T-helper 9 cell (primary cell): ENCODE data around the gene OR2F1.

Experiments
- DNase-seq: peaks from one replicate; pipeline ENCODE4 v3.0.0-alpha.2; 2020

Gene OR2F1

GRCh38 chr7:143954135-143954534 is 509 bp upstream of the OR2F1 start:
- DNase-seq, result no peak

DNA sequence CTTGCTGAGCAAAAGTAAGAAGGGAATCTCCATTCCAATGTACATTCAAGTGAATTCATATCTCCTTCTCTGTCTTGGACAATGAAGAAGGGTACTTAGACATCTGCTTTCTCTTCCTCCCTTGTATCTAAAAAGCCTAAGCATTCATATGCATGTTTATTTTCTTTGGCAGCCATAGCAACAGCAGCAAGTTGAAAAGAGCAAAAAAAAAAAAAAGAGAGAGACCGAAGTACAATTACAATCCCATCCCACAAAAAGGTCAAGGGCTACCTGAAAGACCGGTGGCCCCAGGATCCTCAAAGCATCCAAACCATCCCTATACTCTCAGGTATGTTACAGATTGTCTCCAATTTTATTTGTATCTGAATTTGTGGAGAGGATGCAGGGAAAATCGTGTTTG is 4.1 kb downstream of the OR2F1 start:
- no peak for DNase-seq

GRCh38 chr7:143960813-143961610 is 6.4 kb downstream of the OR2F1 start:
- no peak for DNase-seq

GRCh38 chr7:143965280-143965679 is 10.6 kb downstream of the OR2F1 start:
- DNase-seq, result no peak

GRCh38 chr7:143967398-143967797 is 12.8 kb downstream of the OR2F1 start:
- no peak for DNase-seq

GRCh38 chr7:143973870-143974416 is 19.3 kb downstream of the OR2F1 start:
- DNase-seq, result no peak

- no peak for DNase-seq
Measured at GRCh38 chr7:143974459-143974858, 19.8 kb downstream of the OR2F1 start.

DNA sequence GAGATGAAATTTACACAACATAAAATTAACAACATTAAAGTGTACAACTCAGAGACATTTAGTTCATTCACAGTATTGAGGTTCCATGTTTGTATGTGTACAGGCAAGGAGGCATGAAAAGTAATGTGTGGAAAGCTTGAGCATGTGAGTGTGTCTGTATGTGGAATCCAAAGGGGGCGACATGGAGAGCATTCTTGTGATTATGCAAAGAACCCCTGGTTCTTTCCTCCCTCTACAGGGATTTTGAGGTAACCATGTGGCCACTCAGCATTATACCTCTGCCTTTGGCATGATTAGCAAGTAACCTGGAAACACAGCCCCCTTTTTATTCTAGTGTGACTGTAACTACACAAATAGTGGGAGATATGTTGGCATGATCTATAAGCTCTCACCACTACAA is 21.0 kb downstream of the OR2F1 start:
- no peak for DNase-seq

DNA sequence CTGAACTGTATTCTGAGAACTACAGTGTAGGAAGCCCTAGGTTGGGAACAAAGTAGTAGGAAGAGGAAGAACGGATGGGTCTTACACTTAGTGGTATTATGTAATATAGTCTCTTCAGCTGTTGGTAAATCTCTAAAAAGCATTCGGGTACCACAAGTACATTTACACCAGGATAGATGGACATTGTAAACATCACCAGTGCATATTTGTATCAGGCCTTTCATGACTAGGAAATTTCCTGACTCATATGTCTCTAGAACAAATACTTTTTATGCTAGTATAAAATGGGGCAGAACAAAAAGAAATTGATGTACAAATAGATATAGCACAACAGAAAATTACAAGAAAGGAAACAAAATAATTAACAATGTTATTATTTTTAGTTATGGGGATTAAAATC is 23.9 kb downstream of the OR2F1 start:
- no peak for DNase-seq

DNA sequence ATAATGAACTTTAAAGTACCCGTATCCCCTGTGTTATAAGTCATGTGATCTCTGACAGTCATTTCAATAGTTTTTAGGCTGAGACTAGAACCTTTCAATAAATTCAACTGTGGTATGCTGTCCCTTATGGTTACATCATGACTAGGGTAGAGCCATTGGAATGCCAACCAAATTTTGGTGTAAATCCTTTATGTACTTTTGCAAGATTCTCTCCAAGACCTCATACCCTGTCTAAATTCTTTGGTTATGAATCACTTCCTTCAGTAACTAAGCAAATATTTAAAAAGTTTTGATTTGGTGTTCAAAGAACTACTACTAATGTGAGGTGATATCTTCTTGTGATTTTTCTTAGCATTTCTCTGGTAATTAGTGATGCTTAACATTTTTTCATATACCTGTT is 24.7 kb downstream of the OR2F1 start:
- DNase-seq, result no peak

DNA sequence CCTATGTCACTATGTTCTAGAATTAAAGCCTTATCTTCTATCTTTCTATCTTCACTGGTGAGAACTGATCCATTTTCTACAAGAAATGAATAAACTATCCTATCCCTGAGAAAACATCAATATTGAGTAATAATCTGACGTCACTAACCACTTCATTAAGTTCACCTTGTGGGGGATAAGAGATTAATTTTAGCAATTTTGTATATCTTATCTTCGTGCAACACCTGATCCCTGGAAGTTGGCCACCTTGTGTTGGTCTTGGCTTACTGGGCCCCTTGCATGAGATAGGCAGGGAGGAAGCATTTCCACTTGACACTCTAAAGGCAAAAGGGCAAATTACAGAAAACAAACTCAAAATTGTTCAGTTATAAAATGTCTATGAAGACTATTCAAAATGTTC is 25.4 kb downstream of the OR2F1 start:
- DNase-seq, result no peak

- DNase-seq, result no peak
Measured at GRCh38 chr7:143980746-143981510, 26.3 kb downstream of the OR2F1 start.

DNA sequence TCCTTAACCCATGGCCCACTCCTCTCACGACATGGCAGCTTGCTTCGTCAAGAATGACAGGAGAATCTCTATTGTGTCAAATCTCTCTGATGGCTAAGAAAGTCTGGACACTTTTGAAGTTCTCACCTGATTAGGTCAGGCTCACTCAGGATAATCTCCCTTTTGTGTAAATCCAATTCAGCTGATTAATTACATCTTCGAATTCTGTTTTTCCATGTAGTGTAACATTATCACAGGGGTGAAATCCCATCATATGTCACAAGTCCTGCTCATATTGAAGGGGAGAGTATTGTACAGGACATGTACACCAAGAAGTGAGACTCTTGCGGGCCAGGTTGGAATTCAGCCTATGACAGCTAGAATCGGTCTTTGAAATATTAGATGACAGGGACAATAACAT is 29.3 kb downstream of the OR2F1 start:
- DNase-seq, result no peak

DNA sequence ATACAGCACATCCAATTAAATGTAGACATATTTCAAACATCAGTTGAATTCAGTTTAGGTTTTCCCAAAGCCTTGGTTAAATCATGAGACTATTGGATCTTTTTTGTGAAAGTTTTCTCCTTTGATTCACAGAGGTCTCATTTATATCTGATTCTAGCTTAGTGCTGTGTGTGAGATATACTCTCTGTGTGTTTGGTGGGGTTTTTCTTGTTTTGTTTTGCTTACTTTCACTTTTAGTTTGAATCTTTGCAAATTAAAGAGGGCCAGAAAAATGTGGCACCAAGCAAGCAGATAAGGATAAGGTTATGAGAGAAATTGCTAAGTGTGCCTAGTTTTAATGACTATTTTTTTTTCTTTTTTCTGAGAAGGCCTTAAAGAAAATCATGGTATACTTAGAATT is 32.9 kb downstream of the OR2F1 start:
- no peak for DNase-seq

GRCh38 chr7:143988976-143989745 is 34.5 kb downstream of the OR2F1 start:
- no peak for DNase-seq

DNA sequence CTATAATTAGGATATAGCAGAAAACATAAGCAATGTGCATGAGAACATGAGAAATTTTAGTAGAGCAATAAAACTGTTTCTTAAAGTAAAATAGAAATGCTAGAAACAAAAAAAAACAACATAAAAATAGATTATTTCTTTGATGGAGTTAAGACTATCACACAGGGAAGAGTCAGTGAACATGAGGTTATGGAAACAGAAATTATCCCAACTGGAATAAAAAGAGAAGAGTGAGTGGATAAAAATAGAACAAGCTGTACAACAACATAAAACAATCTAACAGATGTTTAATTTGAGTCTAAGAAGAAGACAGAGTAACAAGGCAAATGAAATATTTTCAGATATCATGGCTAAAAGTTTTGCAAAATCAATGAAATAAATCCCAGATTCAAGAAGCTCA is 38.0 kb downstream of the OR2F1 start:
- no peak for DNase-seq

DNA sequence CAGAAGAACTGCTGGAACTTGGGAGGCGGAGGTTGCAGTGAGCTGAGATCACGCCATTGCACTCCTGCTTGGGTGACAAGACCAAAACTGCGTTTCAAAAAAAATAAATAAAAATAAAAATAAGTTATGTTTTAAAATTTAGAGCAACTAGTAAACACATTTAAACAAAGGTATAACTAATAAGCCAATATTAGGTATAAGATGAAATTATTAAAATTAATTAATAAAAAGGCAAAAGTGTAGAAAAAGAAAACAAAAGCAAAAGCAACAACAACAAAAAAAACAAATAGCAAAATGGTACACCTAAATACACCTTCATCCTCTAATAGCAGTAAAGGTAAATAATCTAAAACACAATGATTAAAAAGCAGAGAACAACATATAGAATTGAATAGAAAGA is 39.3 kb downstream of the OR2F1 start:
- DNase-seq, result no peak

- DNase-seq, result no peak
Measured at GRCh38 chr7:144000020-144000419, 45.4 kb downstream of the OR2F1 start, which contains the start of gene OR6B1. Gene OR6B1, plus strand, starts transcription at chr7:144000320. Its CDS starts 3,677 bp downstream, at chr7:144003997.

GRCh38 chr7:144001543-144001942 is 46.9 kb downstream of the OR2F1 start:
- no peak for DNase-seq

GRCh38 chr7:144004703-144005102 is 50.1 kb downstream of the OR2F1 start:
- no peak for DNase-seq

- DNase-seq, result no peak
Measured at GRCh38 chr7:144006029-144006691, 51.5 kb downstream of the OR2F1 start.

DNA sequence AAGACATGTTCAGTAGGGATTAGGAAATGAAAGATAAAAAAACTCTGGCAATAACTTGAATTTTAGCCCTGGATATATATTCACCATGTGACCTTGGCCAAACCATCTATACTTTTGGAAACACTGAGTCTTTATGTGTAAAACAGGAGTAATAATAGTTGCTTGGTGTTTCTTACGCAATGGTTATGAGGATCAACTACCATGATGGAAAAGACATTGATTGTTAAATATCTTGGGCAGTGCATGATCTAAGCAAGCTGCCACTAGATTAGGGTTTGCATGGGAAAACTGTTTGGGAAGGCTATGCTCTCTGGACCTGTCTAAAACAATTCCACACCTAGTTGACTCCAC is 52.0 kb downstream of the OR2F1 start:
- no peak for DNase-seq

DNA sequence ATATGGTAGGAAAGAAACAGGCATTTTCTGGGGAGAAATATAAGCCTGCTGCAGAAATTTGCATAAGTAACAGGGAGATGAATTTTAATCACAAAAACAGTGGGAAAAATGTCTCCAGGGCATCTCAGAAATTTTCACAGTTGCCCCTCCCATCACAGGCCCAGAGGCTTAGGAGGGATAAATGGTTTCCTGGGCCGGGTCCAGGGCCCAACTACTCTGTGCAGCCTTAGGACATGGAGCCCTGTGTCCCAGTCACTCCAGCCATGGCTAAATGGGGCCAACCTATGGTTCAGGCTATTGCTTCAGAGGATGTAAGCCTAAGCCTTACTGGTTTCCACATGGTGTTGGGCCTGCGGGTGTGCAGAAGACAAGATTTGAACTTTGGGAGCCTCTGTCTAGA is 54.7 kb downstream of the OR2F1 start:
- no peak for DNase-seq
